Endothelial cell (in vitro differentiated cells): ENCODE measurements around the gene TMTC4. TPM values are rescaled to one million over a fixed set of nuclear protein-coding genes. Genes with fewer than 3 reads are reported as not detected.

ENCODE experiments used
- DNase-seq: peaks from one replicate; pipeline ENCODE4 v3.0.0; 2021; ENCODE audit warnings: low spot score
- H3K27ac Mint-ChIP-seq: one replicate; pipeline ENCODE4 v1.8.0; 2021; ENCODE audit warnings: mixed read lengths, inconsistent platforms; ENCODE audit not compliant: unreplicated experiment
- H3K27me3 Mint-ChIP-seq: one replicate; pipeline ENCODE4 v1.8.0; 2021; ENCODE audit warnings: mild to moderate bottlenecking, moderate library complexity, mixed read lengths, inconsistent platforms; ENCODE audit not compliant: unreplicated experiment
- H3K36me3 Mint-ChIP-seq: one replicate; pipeline ENCODE4 v1.8.0; 2021; ENCODE audit warnings: mild to moderate bottlenecking, low read depth, mixed read lengths, inconsistent platforms; ENCODE audit not compliant: unreplicated experiment
- H3K4me1 Mint-ChIP-seq: one replicate; pipeline ENCODE4 v1.8.0; 2021; ENCODE audit warnings: mild to moderate bottlenecking, mixed read lengths, inconsistent platforms; ENCODE audit not compliant: unreplicated experiment
- H3K4me3 Mint-ChIP-seq: one replicate; pipeline ENCODE4 v1.8.0; 2021; ENCODE audit warnings: mild to moderate bottlenecking, mixed read lengths, inconsistent platforms; ENCODE audit not compliant: unreplicated experiment
- H3K9me3 Mint-ChIP-seq: one replicate; pipeline ENCODE4 v1.8.0; 2021; ENCODE audit warnings: mixed read lengths, inconsistent platforms; ENCODE audit not compliant: unreplicated experiment
- CTCF ChIP-seq: fragments of 200-600 bp; sonication (generic); IDR thresholded peaks from one replicate; pipeline ENCODE4 v1.5.0; 2021; ENCODE audit warnings: antibody characterized with exemption; ENCODE audit not compliant: unreplicated experiment
- total RNA-seq: library from RNA; stranded (reverse); fragmentation: NEBNext Ultra II Directional; extraction: Animal tissue kit (Norgen Biotek cat#: 25700); gene quantifications from one replicate; pipeline ENCODE4 v1.2.1, GENCODE V29; 2021; ENCODE audit not compliant: unreplicated experiment

The TMTC4 gene
- total RNA-seq, 1 donor from 2014 or later = 40.1 TPM

GRCh38 chr13:100589178-100589725 is 85.3 kb downstream of the TMTC4 start:
- H3K9me3 Mint-ChIP-seq = no peaks in the 10 kb centered on the region
- H3K4me1 Mint-ChIP-seq = peaks cover 12% of the 10 kb centered on the region
- TF ChIP-seq CTCF = no peak
- H3K27me3 Mint-ChIP-seq = peaks cover 7% of the 10 kb centered on the region
- no peaks in the 10 kb centered on the region for H3K36me3 Mint-ChIP-seq
- DNase-seq = no peak
- peak overlapping the region; percentile 89 for H3K4me3 Mint-ChIP-seq
- H3K27ac Mint-ChIP-seq = peak overlapping the region; percentile 81

GRCh38 chr13:100588331-100589177 is 86.0 kb downstream of the TMTC4 start, which contains the start of gene GGACT:
TSS of gene GGACT (minus strand) at chr13:100588789. CDS start at chr13:100532591, 56,198 bp downstream.
- Mint-ChIP-seq H3K27ac (peak within 1 kb of the TSS; percentile 81), H3K27me3 (peaks cover 7% of the 10 kb centered on the region), H3K4me3 (peak within 1 kb of the TSS; percentile 89), H3K4me1 (peaks cover 12% of the 10 kb centered on the region), H3K36me3 (no peaks in the 10 kb centered on the region), H3K9me3 (no peaks in the 10 kb centered on the region)
- peak; percentile 86 for DNase-seq
- TF ChIP-seq CTCF = peak; percentile 69

GRCh38 chr13:100584896-100585295 is 89.7 kb downstream of the TMTC4 start:
- H3K4me1 Mint-ChIP-seq = peaks cover 6% of the 10 kb centered on the region
- peaks cover 18% of the 10 kb centered on the region for H3K36me3 Mint-ChIP-seq
- H3K9me3 Mint-ChIP-seq = peaks cover 3% of the 10 kb centered on the region
- TF ChIP-seq CTCF = no peak
- DNase-seq = no peak
- no peak overlapping the region for H3K27ac Mint-ChIP-seq
- H3K4me3 Mint-ChIP-seq = no peak overlapping the region
- H3K27me3 Mint-ChIP-seq = peaks cover 7% of the 10 kb centered on the region

GRCh38 chr13:100581504-100581903 is 93.1 kb downstream of the TMTC4 start:
- no peak for TF ChIP-seq CTCF
- no peaks in the 10 kb centered on the region for H3K4me1 Mint-ChIP-seq
- H3K27me3 Mint-ChIP-seq = no peaks in the 10 kb centered on the region
- H3K9me3 Mint-ChIP-seq = peaks cover 3% of the 10 kb centered on the region
- H3K36me3 Mint-ChIP-seq = peaks cover 18% of the 10 kb centered on the region
- H3K4me3 Mint-ChIP-seq = no peak overlapping the region
- no peak for DNase-seq
- no peak overlapping the region for H3K27ac Mint-ChIP-seq

GRCh38 chr13:100581030-100581429 is 93.6 kb downstream of the TMTC4 start:
- TF ChIP-seq CTCF = no peak
- Mint-ChIP-seq H3K4me1 (no peaks in the 10 kb centered on the region), H3K27me3 (no peaks in the 10 kb centered on the region), H3K4me3 (peak overlapping the region; percentile 48), H3K9me3 (peaks cover 3% of the 10 kb centered on the region), H3K27ac (no peak overlapping the region), H3K36me3 (peaks cover 18% of the 10 kb centered on the region)
- DNase-seq = no peak
